HepG2 (cell line): ENCODE measurements around the gene TBX6. TPM values are rescaled to one million over a fixed set of nuclear protein-coding genes. Genes with fewer than 3 reads are reported as not detected.

ENCODE experiments used
- ARHGAP35 ChIP-seq: sonication (generic); formaldehyde crosslinking; IDR thresholded peaks from 2 replicates; pipeline ENCODE4 v1.9.0; 2022; ENCODE audit warnings: mild to moderate bottlenecking, inconsistent platforms, moderate library complexity, missing genetic modification reagents, borderline replicate concordance
- BHLHE40 ChIP-seq: IDR thresholded peaks from 2 replicates; pipeline ENCODE4 v1.6.1; 2011; ENCODE audit warnings: low read length, improper control_type of control experiment
- CENPT ChIP-seq: sonication (generic); formaldehyde crosslinking; IDR thresholded peaks from 2 replicates; pipeline ENCODE4 v1.8.0; 2022; ENCODE audit warnings: low read depth, mild to moderate bottlenecking, moderate library complexity, missing genetic modification reagents
- SYNCRIP ChIP-seq: fragments of 200-400 bp; formaldehyde crosslinking; IDR thresholded peaks from 2 replicates; pipeline ENCODE4 v1.6.1; 2018; ENCODE audit warnings: mild to moderate bottlenecking, low read depth, low read length; ENCODE audit not compliant: insufficient read depth
- ZNF331 ChIP-seq: sonication (generic); formaldehyde crosslinking; IDR thresholded peaks from 2 replicates; pipeline ENCODE4 v1.4.0; 2020; ENCODE audit warnings: missing genetic modification reagents
- ZNF335 ChIP-seq: sonication (generic); formaldehyde crosslinking; IDR thresholded peaks from 2 replicates; pipeline ENCODE4 v1.4.0; 2020; ENCODE audit warnings: missing genetic modification reagents
- ZNF484 ChIP-seq: sonication (generic); formaldehyde crosslinking; IDR thresholded peaks from 2 replicates; pipeline ENCODE4 v1.5.1; 2020; ENCODE audit warnings: mild to moderate bottlenecking, low read depth, missing genetic modification reagents, borderline replicate concordance
- ZNF496 ChIP-seq: sonication (generic); formaldehyde crosslinking; IDR thresholded peaks from 2 replicates; pipeline ENCODE4 v1.8.1; 2023; ENCODE audit warnings: mild to moderate bottlenecking, moderate library complexity, missing genetic modification reagents; ENCODE audit not compliant: insufficient replicate concordance
- polyA plus RNA-seq, 8 experiments: library from polyadenylated mRNA; depleted of rRNA in 3 of 8; stranded (reverse) in 7 of 8; unstranded in 1 of 8; fragments of >200 nt; fragmentation: Illumina TruSeq in 4 of 8; extraction: Trizol in 4 of 8; gene quantifications; 2 replicates each; pipeline versions ENCODE4 v1.2.1 to v1.2.3, GENCODE V29; 2011 to 2016; ENCODE audit warnings: low read depth in 4 of 8, missing spikeins in 1 of 8, mixed read lengths in 1 of 8; ENCODE audit not compliant: insufficient read depth in 1 of 8
- total RNA-seq, 5 experiments: library from RNA; depleted of rRNA; stranded (reverse); fragments of >200 nt; fragmentation: Illumina TruSeq; extraction: Trizol; gene quantifications; 2 replicates each; pipeline ENCODE4 v1.2.3, GENCODE V29; 2016; ENCODE audit warnings: low read depth in 1 of 5
- TF ChIP-seq, protein P1 (sequence below): sonication (generic); formaldehyde crosslinking; IDR thresholded peaks from 2 replicates; pipeline ENCODE4 v1.9.0; 2022; ENCODE audit warnings: low read depth, missing genetic modification reagents
- TF ChIP-seq, protein P2 (sequence below): sonication (generic); formaldehyde crosslinking; IDR thresholded peaks from 2 replicates; pipeline ENCODE4 v1.5.1; 2020; ENCODE audit warnings: mild to moderate bottlenecking, moderate library complexity, missing genetic modification reagents
- TF ChIP-seq, protein P3 (sequence below): sonication (generic); formaldehyde crosslinking; IDR thresholded peaks from 2 replicates; pipeline ENCODE4 v1.5.0; 2020; ENCODE audit warnings: mild to moderate bottlenecking, missing genetic modification reagents
- TF ChIP-seq, protein P4 (sequence below): sonication (generic); formaldehyde crosslinking; IDR thresholded peaks from 2 replicates; pipeline ENCODE4 v1.4.0; 2020; ENCODE audit warnings: missing genetic modification reagents, borderline replicate concordance
- TF ChIP-seq, protein P5 (sequence below): sonication (generic); formaldehyde crosslinking; IDR thresholded peaks from 2 replicates; pipeline ENCODE4 v1.5.1; 2020; ENCODE audit warnings: mild to moderate bottlenecking, missing genetic modification reagents, moderate library complexity

The TBX6 gene
- total and polyA plus RNA-seq, 2 of the 13 experiments (the other 11 are each of a cell fraction or from before 2014, with no cell fraction given), result 0.24 to 0.42 TPM

DNA sequence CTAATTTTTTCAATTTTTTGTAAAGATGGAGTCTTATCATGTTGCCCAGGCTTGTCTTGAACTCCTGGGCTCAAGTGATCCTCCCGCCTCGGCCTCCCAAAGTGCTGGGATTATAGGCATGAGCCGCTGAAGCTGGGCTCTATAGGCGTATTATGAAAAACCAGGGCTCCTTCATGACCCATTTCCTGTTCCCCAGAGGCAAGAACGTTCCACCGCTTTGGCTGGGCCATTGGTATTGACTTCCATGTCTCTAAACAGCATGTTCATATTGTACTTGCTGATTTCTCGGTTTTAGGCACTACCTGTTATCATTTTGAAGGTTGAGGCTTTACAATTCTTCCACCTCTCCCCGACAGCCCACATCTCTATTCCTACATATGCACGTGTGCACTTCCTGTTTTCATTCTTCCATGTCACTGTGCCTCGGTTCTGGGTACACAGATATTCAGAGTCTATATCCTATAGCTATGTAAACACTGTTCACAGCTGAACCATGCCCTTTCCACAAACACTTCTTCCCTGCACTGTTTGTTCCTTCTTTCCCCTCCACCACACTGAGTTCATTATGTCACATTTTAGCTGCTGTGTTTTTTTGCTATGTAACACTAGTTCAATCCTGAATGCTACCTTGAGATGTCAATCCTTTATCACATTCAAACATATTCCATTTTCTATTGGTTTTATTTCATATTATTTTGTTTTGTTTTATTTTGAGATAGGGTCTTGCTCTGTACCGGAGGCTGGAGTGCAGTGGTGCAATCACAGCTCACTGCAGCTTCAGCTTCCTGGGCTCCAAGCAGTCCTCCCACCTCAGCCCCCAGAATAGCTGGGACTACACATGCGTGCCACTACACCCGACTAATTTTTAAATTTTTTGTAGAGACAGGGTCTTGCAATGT is 48.1 kb upstream of the TBX6 start (continued):
- TF ChIP-seq, protein P1, sequence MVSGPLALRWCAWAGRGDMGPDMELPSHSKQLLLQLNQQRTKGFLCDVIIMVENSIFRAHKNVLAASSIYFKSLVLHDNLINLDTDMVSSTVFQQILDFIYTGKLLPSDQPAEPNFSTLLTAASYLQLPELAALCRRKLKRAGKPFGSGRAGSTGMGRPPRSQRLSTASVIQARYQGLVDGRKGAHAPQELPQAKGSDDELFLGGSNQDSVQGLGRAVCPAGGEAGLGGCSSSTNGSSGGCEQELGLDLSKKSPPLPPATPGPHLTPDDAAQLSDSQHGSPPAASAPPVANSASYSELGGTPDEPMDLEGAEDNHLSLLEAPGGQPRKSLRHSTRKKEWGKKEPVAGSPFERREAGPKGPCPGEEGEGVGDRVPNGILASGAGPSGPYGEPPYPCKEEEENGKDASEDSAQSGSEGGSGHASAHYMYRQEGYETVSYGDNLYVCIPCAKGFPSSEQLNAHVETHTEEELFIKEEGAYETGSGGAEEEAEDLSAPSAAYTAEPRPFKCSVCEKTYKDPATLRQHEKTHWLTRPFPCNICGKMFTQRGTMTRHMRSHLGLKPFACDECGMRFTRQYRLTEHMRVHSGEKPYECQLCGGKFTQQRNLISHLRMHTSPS (CRISPR knock-in tag), result no peak
- TF ChIP-seq, protein P2, sequence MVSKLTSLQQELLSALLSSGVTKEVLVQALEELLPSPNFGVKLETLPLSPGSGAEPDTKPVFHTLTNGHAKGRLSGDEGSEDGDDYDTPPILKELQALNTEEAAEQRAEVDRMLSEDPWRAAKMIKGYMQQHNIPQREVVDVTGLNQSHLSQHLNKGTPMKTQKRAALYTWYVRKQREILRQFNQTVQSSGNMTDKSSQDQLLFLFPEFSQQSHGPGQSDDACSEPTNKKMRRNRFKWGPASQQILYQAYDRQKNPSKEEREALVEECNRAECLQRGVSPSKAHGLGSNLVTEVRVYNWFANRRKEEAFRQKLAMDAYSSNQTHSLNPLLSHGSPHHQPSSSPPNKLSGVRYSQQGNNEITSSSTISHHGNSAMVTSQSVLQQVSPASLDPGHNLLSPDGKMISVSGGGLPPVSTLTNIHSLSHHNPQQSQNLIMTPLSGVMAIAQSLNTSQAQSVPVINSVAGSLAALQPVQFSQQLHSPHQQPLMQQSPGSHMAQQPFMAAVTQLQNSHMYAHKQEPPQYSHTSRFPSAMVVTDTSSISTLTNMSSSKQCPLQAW (CRISPR knock-in tag), result peak; percentile 67
- TF ChIP-seq, protein P3, sequence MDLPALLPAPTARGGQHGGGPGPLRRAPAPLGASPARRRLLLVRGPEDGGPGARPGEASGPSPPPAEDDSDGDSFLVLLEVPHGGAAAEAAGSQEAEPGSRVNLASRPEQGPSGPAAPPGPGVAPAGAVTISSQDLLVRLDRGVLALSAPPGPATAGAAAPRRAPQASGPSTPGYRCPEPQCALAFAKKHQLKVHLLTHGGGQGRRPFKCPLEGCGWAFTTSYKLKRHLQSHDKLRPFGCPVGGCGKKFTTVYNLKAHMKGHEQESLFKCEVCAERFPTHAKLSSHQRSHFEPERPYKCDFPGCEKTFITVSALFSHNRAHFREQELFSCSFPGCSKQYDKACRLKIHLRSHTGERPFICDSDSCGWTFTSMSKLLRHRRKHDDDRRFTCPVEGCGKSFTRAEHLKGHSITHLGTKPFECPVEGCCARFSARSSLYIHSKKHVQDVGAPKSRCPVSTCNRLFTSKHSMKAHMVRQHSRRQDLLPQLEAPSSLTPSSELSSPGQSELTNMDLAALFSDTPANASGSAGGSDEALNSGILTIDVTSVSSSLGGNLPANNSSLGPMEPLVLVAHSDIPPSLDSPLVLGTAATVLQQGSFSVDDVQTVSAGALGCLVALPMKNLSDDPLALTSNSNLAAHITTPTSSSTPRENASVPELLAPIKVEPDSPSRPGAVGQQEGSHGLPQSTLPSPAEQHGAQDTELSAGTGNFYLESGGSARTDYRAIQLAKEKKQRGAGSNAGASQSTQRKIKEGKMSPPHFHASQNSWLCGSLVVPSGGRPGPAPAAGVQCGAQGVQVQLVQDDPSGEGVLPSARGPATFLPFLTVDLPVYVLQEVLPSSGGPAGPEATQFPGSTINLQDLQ, result 0 out of 2 replicates have a peak, but pooled peaks have one; percentile 54
- no peak for TF ChIP-seq SYNCRIP
- peak; percentile 97 for TF ChIP-seq ZNF331
- no peak for TF ChIP-seq CENPT (CRISPR knock-in tag)
- no peak for TF ChIP-seq ZNF496 (CRISPR knock-in tag)
- no peak for TF ChIP-seq ZNF484 (CRISPR knock-in tag)
- 0 out of 2 replicates have a peak, but pooled peaks have one; percentile 12 for TF ChIP-seq ZNF335 (CRISPR knock-in tag)
- no peak for TF ChIP-seq ARHGAP35 (CRISPR knock-in tag)
- TF ChIP-seq, protein P4, sequence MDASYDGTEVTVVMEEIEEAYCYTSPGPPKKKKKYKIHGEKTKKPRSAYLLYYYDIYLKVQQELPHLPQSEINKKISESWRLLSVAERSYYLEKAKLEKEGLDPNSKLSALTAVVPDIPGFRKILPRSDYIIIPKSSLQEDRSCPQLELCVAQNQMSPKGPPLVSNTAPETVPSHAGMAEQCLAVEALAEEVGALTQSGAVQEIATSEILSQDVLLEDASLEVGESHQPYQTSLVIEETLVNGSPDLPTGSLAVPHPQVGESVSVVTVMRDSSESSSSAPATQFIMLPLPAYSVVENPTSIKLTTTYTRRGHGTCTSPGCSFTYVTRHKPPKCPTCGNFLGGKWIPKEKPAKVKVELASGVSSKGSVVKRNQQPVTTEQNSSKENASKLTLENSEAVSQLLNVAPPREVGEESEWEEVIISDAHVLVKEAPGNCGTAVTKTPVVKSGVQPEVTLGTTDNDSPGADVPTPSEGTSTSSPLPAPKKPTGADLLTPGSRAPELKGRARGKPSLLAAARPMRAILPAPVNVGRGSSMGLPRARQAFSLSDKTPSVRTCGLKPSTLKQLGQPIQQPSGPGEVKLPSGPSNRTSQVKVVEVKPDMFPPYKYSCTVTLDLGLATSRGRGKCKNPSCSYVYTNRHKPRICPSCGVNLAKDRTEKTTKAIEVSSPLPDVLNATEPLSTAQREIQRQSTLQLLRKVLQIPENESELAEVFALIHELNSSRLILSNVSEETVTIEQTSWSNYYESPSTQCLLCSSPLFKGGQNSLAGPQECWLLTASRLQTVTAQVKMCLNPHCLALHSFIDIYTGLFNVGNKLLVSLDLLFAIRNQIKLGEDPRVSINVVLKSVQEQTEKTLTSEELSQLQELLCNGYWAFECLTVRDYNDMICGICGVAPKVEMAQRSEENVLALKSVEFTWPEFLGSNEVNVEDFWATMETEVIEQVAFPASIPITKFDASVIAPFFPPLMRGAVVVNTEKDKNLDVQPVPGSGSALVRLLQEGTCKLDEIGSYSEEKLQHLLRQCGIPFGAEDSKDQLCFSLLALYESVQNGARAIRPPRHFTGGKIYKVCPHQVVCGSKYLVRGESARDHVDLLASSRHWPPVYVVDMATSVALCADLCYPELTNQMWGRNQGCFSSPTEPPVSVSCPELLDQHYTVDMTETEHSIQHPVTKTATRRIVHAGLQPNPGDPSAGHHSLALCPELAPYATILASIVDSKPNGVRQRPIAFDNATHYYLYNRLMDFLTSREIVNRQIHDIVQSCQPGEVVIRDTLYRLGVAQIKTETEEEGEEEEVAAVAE (CRISPR knock-in tag), result peak; percentile 50; the same call in 1 of the 2 replicates
- TF ChIP-seq BHLHE40, result peak; percentile 91
- TF ChIP-seq, protein P5, sequence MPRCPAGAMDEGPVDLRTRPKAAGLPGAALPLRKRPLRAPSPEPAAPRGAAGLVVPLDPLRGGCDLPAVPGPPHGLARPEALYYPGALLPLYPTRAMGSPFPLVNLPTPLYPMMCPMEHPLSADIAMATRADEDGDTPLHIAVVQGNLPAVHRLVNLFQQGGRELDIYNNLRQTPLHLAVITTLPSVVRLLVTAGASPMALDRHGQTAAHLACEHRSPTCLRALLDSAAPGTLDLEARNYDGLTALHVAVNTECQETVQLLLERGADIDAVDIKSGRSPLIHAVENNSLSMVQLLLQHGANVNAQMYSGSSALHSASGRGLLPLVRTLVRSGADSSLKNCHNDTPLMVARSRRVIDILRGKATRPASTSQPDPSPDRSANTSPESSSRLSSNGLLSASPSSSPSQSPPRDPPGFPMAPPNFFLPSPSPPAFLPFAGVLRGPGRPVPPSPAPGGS (CRISPR knock-in tag), result no peak
